H9 (cell line): ENCODE results near the gene TRPM8. TPM values are rescaled to one million over a fixed set of nuclear protein-coding genes. Genes with fewer than 3 reads are reported as not detected.

Experiments
- DNase-seq: peaks from one replicate; pipeline ENCODE4 v3.0.0-alpha.2; 2017
- H2AFZ ChIP-seq: one replicate; pipeline ENCODE4 v1.6.1; 2013; ENCODE audit warnings: mild to moderate bottlenecking, low read length, control low read depth, moderate library complexity
- H2AK5ac ChIP-seq: 2 replicates; pipeline ENCODE4 v1.6.1; 2013; ENCODE audit warnings: low read length, control low read depth, mixed read lengths; ENCODE audit not compliant: insufficient read length
- H2BK120ac ChIP-seq: one replicate; pipeline ENCODE4 v1.6.1; 2013; ENCODE audit warnings: low read depth, mild to moderate bottlenecking, low read length, control low read depth, inconsistent platforms; ENCODE audit not compliant: poor library complexity, severe bottlenecking
- H2BK12ac ChIP-seq: 2 replicates; pipeline ENCODE4 v1.6.1; 2013; ENCODE audit warnings: low read length, control low read depth, mixed read lengths, low read depth; ENCODE audit not compliant: insufficient read length
- H2BK15ac ChIP-seq: 2 replicates; pipeline ENCODE4 v1.6.1; 2013; ENCODE audit warnings: low read depth, low read length, control low read depth
- H2BK20ac ChIP-seq: one replicate; pipeline ENCODE4 v1.6.1; 2013; ENCODE audit warnings: low read depth, mild to moderate bottlenecking, low read length, control low read depth, inconsistent platforms; ENCODE audit not compliant: poor library complexity, severe bottlenecking
- H2BK5ac ChIP-seq: 2 replicates; pipeline ENCODE4 v1.6.1; 2013; ENCODE audit warnings: low read length, control low read depth, mixed read lengths; ENCODE audit not compliant: insufficient read length
- H3K14ac ChIP-seq: 2 replicates; pipeline ENCODE4 v1.6.1; 2013; ENCODE audit warnings: low read length, control low read depth; ENCODE audit not compliant: insufficient read depth
- H3K18ac ChIP-seq: 2 replicates; pipeline ENCODE4 v1.6.1; 2013; ENCODE audit warnings: low read depth, mild to moderate bottlenecking, mixed read lengths, low read length, control low read depth; ENCODE audit not compliant: insufficient read length
- H3K23ac ChIP-seq: 2 replicates; pipeline ENCODE4 v1.6.1; 2013; ENCODE audit warnings: low read length, control low read depth, mixed read lengths, low read depth; ENCODE audit not compliant: insufficient read length
- H3K23me2 ChIP-seq: 2 replicates; pipeline ENCODE4 v1.6.1; 2013; ENCODE audit warnings: low read depth, mild to moderate bottlenecking, mixed read lengths, low read length, control low read depth; ENCODE audit not compliant: insufficient read length, poor library complexity, severe bottlenecking
- H3K27ac ChIP-seq: 2 replicates; pipeline ENCODE4 v1.5.1; 2013; ENCODE audit warnings: low read length, control low read depth, mixed read lengths, low read depth; ENCODE audit not compliant: insufficient read length
- H3K27me3 ChIP-seq: 2 replicates; pipeline ENCODE4 v1.6.1; 2013; ENCODE audit warnings: low read length, control low read depth, inconsistent platforms; ENCODE audit not compliant: insufficient read depth
- H3K4ac ChIP-seq: 2 replicates; pipeline ENCODE4 v1.6.1; 2013; ENCODE audit warnings: low read depth, mild to moderate bottlenecking, control low read depth, inconsistent platforms, low read length, moderate library complexity
- H3K4me1 ChIP-seq: 2 replicates; pipeline ENCODE4 v1.6.1; 2013; ENCODE audit warnings: low read length, control low read depth, inconsistent platforms; ENCODE audit not compliant: insufficient read depth
- H3K4me2 ChIP-seq: 2 replicates; pipeline ENCODE4 v1.6.1; 2013; ENCODE audit warnings: low read length, control low read depth, mixed read lengths; ENCODE audit not compliant: insufficient read length, insufficient read depth
- H3K56ac ChIP-seq: 2 replicates; pipeline ENCODE4 v1.6.1; 2013; ENCODE audit warnings: low read depth, mild to moderate bottlenecking, mixed read lengths, low read length, control low read depth; ENCODE audit not compliant: insufficient read length
- H3K79me1 ChIP-seq: 2 replicates; pipeline ENCODE4 v1.6.1; 2013; ENCODE audit warnings: low read depth, mild to moderate bottlenecking, moderate library complexity, low read length, control low read depth, inconsistent platforms; ENCODE audit not compliant: insufficient read depth, poor library complexity, severe bottlenecking
- H3K79me2 ChIP-seq: 2 replicates; pipeline ENCODE4 v1.6.1; 2013; ENCODE audit warnings: low read length, control low read depth, inconsistent platforms; ENCODE audit not compliant: insufficient read depth
- H3K9ac ChIP-seq: 2 replicates; pipeline ENCODE4 v1.6.1; 2013; ENCODE audit warnings: low read length, control low read depth, mixed read lengths; ENCODE audit not compliant: insufficient read length; ENCODE audit errors: extremely low read depth
- H3K9me3 ChIP-seq: one replicate; pipeline ENCODE4 v1.6.1; 2013; ENCODE audit warnings: low read depth, low read length, inconsistent platforms; ENCODE audit not compliant: control insufficient read depth
- H3T11ph ChIP-seq: one replicate; pipeline ENCODE4 v1.6.1; 2013; ENCODE audit warnings: mild to moderate bottlenecking, low read length, control low read depth, inconsistent platforms
- H4K20me1 ChIP-seq: one replicate; pipeline ENCODE4 v1.6.1; 2013; ENCODE audit not compliant: control insufficient read depth, insufficient read length, insufficient read depth
- H4K5ac ChIP-seq: 2 replicates; pipeline ENCODE4 v1.6.1; 2013; ENCODE audit warnings: low read depth, mild to moderate bottlenecking, mixed read lengths, low read length, control low read depth; ENCODE audit not compliant: insufficient read length
- H4K8ac ChIP-seq: replicated peaks from 2 replicates; pipeline ENCODE4 v1.6.1; 2013; ENCODE audit warnings: low read length, control low read depth, mixed read lengths, low read depth; ENCODE audit not compliant: insufficient read length
- H4K91ac ChIP-seq: 2 replicates; pipeline ENCODE4 v1.6.1; 2013; ENCODE audit warnings: low read depth, mild to moderate bottlenecking, moderate library complexity, mixed read lengths, low read length, control low read depth; ENCODE audit not compliant: insufficient read length
- H3K27ac Mint-ChIP-seq, 3 experiments: 2 replicates in 2 of 3; 3 replicates in 1 of 3; pipeline ENCODE4 v1.8.0; 2020 to 2021; ENCODE audit warnings: mixed read lengths in 3 of 3, mild to moderate bottlenecking in 1 of 3, moderate library complexity in 1 of 3
- H3K27me3 Mint-ChIP-seq: 2 replicates; pipeline ENCODE4 v1.8.0; 2021; ENCODE audit warnings: low read depth, mild to moderate bottlenecking, moderate library complexity, mixed read lengths
- H3K36me3 Mint-ChIP-seq, 3 experiments: 2 replicates in 2 of 3; 3 replicates in 1 of 3; pipeline ENCODE4 v1.8.0; 2020 to 2021; ENCODE audit warnings: low read depth in 3 of 3, mixed read lengths in 3 of 3; ENCODE audit not compliant: insufficient read depth in 1 of 3
- H3K4me1 Mint-ChIP-seq, 2 experiments: 2 replicates each; pipeline ENCODE4 v1.8.0; 2020; ENCODE audit warnings: mixed read lengths in 2 of 2
- H3K4me3 Mint-ChIP-seq, 2 experiments: 2 replicates in 1 of 2; 3 replicates in 1 of 2; pipeline ENCODE4 v1.8.0; 2020 to 2021; ENCODE audit warnings: mild to moderate bottlenecking in 2 of 2, mixed read lengths in 2 of 2, moderate library complexity in 1 of 2
- H3K9me3 Mint-ChIP-seq, 2 experiments: 2 replicates in 1 of 2; 3 replicates in 1 of 2; pipeline ENCODE4 v1.8.0; 2020; ENCODE audit warnings: mild to moderate bottlenecking in 2 of 2, mixed read lengths in 2 of 2, moderate library complexity in 1 of 2
- CTCF ChIP-seq: fragments of 200-600 bp; sonication (generic); conservative IDR thresholded peaks from 3 replicates; pipeline ENCODE4 v1.8.0; 2021; ENCODE audit warnings: antibody characterized with exemption, mild to moderate bottlenecking
- WGBS: extraction: QIAGEN DNeasy Blood & Tissue Kit; methylation state at CpG from one replicate; pipeline ENCODE4 v1.1.7; 2013; ENCODE audit warnings: missing lambda C conversion rate, low lambda C conversion rate, mixed read lengths; ENCODE audit not compliant: insufficient read length; ENCODE audit errors: extremely low coverage; 5-methylcytosine and 5-hydroxymethylcytosine counted together
- total RNA-seq: library from RNA; stranded (reverse); gene quantifications from 2 replicates; pipeline ENCODE4 v1.2.1, GENCODE V29; 2021

Gene TRPM8
- total RNA-seq, 1 experiment from 2014 or later, result 0.28 TPM

- Histone ChIP-seq H2BK120ac (no peak overlapping the region), H3K9me3 (no peaks in the 10 kb centered on the region), H4K5ac (no peak overlapping the region), H2BK20ac (no peak overlapping the region), H3K27me3 (no peaks in the 10 kb centered on the region), H3K79me2 (no peaks in the 10 kb centered on the region), H2BK5ac (no peak overlapping the region), H3K4ac (no peak overlapping the region), H3K23ac (no peak overlapping the region), H3K4me2 (no peak overlapping the region), H3K79me1 (no peaks in the 10 kb centered on the region), H2BK12ac (no peak overlapping the region), H3K14ac (no peak overlapping the region), H3K56ac (no peak overlapping the region), H2AFZ (no peak overlapping the region), H2BK15ac (no peak overlapping the region), H3K27ac (no peak overlapping the region), H3K18ac (no peak overlapping the region), H2AK5ac (no peak overlapping the region), H4K8ac (no peak overlapping the region), H3K9ac (no peak overlapping the region), H4K91ac (no peak overlapping the region), H3K23me2 (no peaks in the 10 kb centered on the region), H4K20me1 (no peaks in the 10 kb centered on the region), H3K4me1 (no peaks in the 10 kb centered on the region), H3T11ph (no peak overlapping the region)
- H3K4me1 Mint-ChIP-seq, result peaks cover 3 to 5% of the 10 kb centered on the region in 2 experiments; a peak in 1 of 4 replicates
- H3K27me3 Mint-ChIP-seq, result peaks cover 25% of the 10 kb centered on the region
- H3K36me3 Mint-ChIP-seq, result no peaks in the 10 kb centered on the region
- no peak overlapping the region for H3K4me3 Mint-ChIP-seq
- DNase-seq, result no peak
- WGBS, result no CpG with 5 or more reads among the region's 7 CpGs
- no peak overlapping the region for H3K27ac Mint-ChIP-seq
- H3K9me3 Mint-ChIP-seq, result no peaks in the 10 kb centered on the region
- no peak for TF ChIP-seq CTCF
These were observed 35.2 kb downstream of the TRPM8 start for GRCh38 chr2:233952335-233952734.
